Endodermal cell (in vitro differentiated cells): ENCODE measurements around the gene CALHM1. TPM values are rescaled to one million over a fixed set of nuclear protein-coding genes. Genes with fewer than 3 reads are reported as not detected.

Experiments used
- DNase-seq: peaks from one replicate; pipeline ENCODE4 v3.0.0-alpha.2; 2017
- H3K27ac ChIP-seq: 2 replicates; pipeline ENCODE4 v1.5.1; 2013; ENCODE audit warnings: mild to moderate bottlenecking, low read depth, low read length, moderate library complexity
- H3K27me3 ChIP-seq: 2 replicates; pipeline ENCODE4 v1.6.1; 2013; ENCODE audit warnings: mild to moderate bottlenecking, low read length, moderate library complexity; ENCODE audit not compliant: insufficient read depth, control insufficient read depth, poor library complexity, severe bottlenecking
- H3K36me3 ChIP-seq: 2 replicates; pipeline ENCODE4 v1.7.0; 2013; ENCODE audit warnings: mild to moderate bottlenecking, low read length, moderate library complexity; ENCODE audit not compliant: control insufficient read depth, insufficient read depth
- H3K4me1 ChIP-seq: one replicate; pipeline ENCODE4 v1.7.0; 2013; ENCODE audit warnings: low read length; ENCODE audit not compliant: control insufficient read depth, insufficient read depth
- H3K4me3 ChIP-seq: 2 replicates; pipeline ENCODE4 v1.5.1; 2013; ENCODE audit warnings: mild to moderate bottlenecking, low read length, moderate library complexity
- H3K9ac ChIP-seq: 2 replicates; pipeline ENCODE4 v1.6.1; 2013; ENCODE audit warnings: mild to moderate bottlenecking, low read length, moderate library complexity; ENCODE audit not compliant: poor library complexity, severe bottlenecking; ENCODE audit errors: extremely low read depth
- H3K9me3 ChIP-seq: 2 replicates; pipeline ENCODE4 v1.6.1; 2013; ENCODE audit warnings: mild to moderate bottlenecking, low read length, moderate library complexity; ENCODE audit not compliant: control insufficient read depth
- H3K27ac Mint-ChIP-seq: 2 replicates; pipeline ENCODE4 v1.8.0; 2020; ENCODE audit warnings: mixed read lengths
- H3K27me3 Mint-ChIP-seq: 2 replicates; pipeline ENCODE4 v1.8.0; 2021; ENCODE audit warnings: mild to moderate bottlenecking, mixed read lengths; ENCODE audit not compliant: insufficient read depth
- H3K36me3 Mint-ChIP-seq: 2 replicates; pipeline ENCODE4 v1.8.0; 2020; ENCODE audit warnings: low read depth, mixed read lengths
- H3K4me1 Mint-ChIP-seq: 2 replicates; pipeline ENCODE4 v1.8.0; 2020; ENCODE audit warnings: mixed read lengths
- H3K4me3 Mint-ChIP-seq: 2 replicates; pipeline ENCODE4 v1.8.0; 2020; ENCODE audit warnings: mild to moderate bottlenecking, moderate library complexity, mixed read lengths
- H3K9me3 Mint-ChIP-seq: 2 replicates; pipeline ENCODE4 v1.8.0; 2020; ENCODE audit warnings: mild to moderate bottlenecking, mixed read lengths
- CTCF ChIP-seq: fragments of 200-600 bp; sonication (generic); conservative IDR thresholded peaks from 2 replicates; pipeline ENCODE4 v1.5.0; 2021; ENCODE audit warnings: antibody characterized with exemption, mild to moderate bottlenecking
- WGBS, 2 experiments: methylation state at CpG; one replicate each; pipeline versions ENCODE4 v1.1.5 to v1.1.7; 2013; ENCODE audit warnings: missing lambda C conversion rate in 2 of 2, mixed read lengths in 1 of 2; ENCODE audit not compliant: insufficient coverage in 1 of 2, insufficient read length in 1 of 2; 5-methylcytosine and 5-hydroxymethylcytosine counted together
- total RNA-seq, 2 donors: library from RNA; stranded (reverse); fragmentation: NEBNext Ultra II Directional in 1 of 2; extraction: Animal tissue kit (Norgen Biotek cat#: 25700) in 1 of 2; gene quantifications; 2 replicates in 1 of 2; 3 replicates in 1 of 2; pipeline ENCODE4 v1.2.1, GENCODE V29; 2021

Gene CALHM1
- total RNA-seq, 2 donors from 2014 or later, result not detected

GRCh38 chr10:103443475-103444185 lies 15.1 kb downstream of the CALHM1 start:
- Mint-ChIP-seq H3K36me3 (peaks cover 82% of the 10 kb centered on the region), H3K27ac (no peak overlapping the region), H3K4me1 (no peaks in the 10 kb centered on the region), H3K4me3 (no peak overlapping the region), H3K27me3 (no peaks in the 10 kb centered on the region), H3K9me3 (no peaks in the 10 kb centered on the region)
- H3K4me3 ChIP-seq, result no peak overlapping the region
- no peak overlapping the region for H3K9ac ChIP-seq
- no peak for DNase-seq
- no peak for TF ChIP-seq CTCF
- H3K9me3 ChIP-seq, result no peaks in the 10 kb centered on the region
- H3K27me3 ChIP-seq, result no peaks in the 10 kb centered on the region
- no peaks in the 10 kb centered on the region for H3K4me1 ChIP-seq
- WGBS, 2 experiments, result 95 to 99% methylated on average over 18 to 23 of the region's 23 CpGs
- H3K36me3 ChIP-seq, result peaks cover 81% of the 10 kb centered on the region
- H3K27ac ChIP-seq, result no peak overlapping the region

GRCh38 chr10:103442031-103442461 lies 16.7 kb downstream of the CALHM1 start:
- TF ChIP-seq CTCF, result no peak
- Histone ChIP-seq H3K4me1 (no peaks in the 10 kb centered on the region), H3K27me3 (no peaks in the 10 kb centered on the region), H3K36me3 (peaks cover 84% of the 10 kb centered on the region), H3K9ac (no peak overlapping the region), H3K9me3 (no peaks in the 10 kb centered on the region), H3K27ac (no peak overlapping the region), H3K4me3 (no peak overlapping the region)
- Mint-ChIP-seq H3K27ac (no peak overlapping the region), H3K4me3 (no peak overlapping the region), H3K36me3 (peaks cover 85% of the 10 kb centered on the region), H3K27me3 (no peaks in the 10 kb centered on the region), H3K9me3 (no peaks in the 10 kb centered on the region), H3K4me1 (no peaks in the 10 kb centered on the region)
- DNase-seq, result no peak
- WGBS, 2 experiments, result 95 to 96% methylated on average over 11 to 13 of the region's 13 CpGs

GRCh38 chr10:103441611-103442010 lies 17.1 kb downstream of the CALHM1 start:
- TF ChIP-seq CTCF, result no peak
- H3K4me3 ChIP-seq, result no peak overlapping the region
- Mint-ChIP-seq H3K36me3 (peaks cover 86% of the 10 kb centered on the region), H3K27me3 (no peaks in the 10 kb centered on the region), H3K4me3 (no peak overlapping the region), H3K27ac (no peak overlapping the region), H3K9me3 (no peaks in the 10 kb centered on the region), H3K4me1 (no peaks in the 10 kb centered on the region)
- H3K9me3 ChIP-seq, result no peaks in the 10 kb centered on the region
- no peaks in the 10 kb centered on the region for H3K4me1 ChIP-seq
- no peak overlapping the region for H3K27ac ChIP-seq
- no peak for DNase-seq
- H3K9ac ChIP-seq, result no peak overlapping the region
- H3K36me3 ChIP-seq, result peaks cover 86% of the 10 kb centered on the region
- WGBS, 2 experiments, result 93 to 96% methylated on average over 7 to 8 of the region's 8 CpGs
- no peaks in the 10 kb centered on the region for H3K27me3 ChIP-seq
